Spleen (tissue), 7 donors: ENCODE results near the gene FAM219A.

ENCODE experiments used
- CTCF ChIP-seq, 11 experiments: fragments of 200-600 bp in 7 of 11; fragments of 450-650 bp in 4 of 11; sonication (generic) in 4 of 11; IDR thresholded peaks in 8 of 11; conservative IDR thresholded peaks in 3 of 11; 1 replicate in 7 of 11; 2 replicates in 4 of 11; pipeline versions ENCODE4 v1.4.0 to v1.8.0; 2016 to 2021; ENCODE audit warnings: antibody characterized with exemption in 11 of 11, inconsistent platforms in 4 of 11, mild to moderate bottlenecking in 1 of 11
- POLR2A ChIP-seq, 3 donors: fragments of 450-650 bp; IDR thresholded peaks; one replicate each; pipeline ENCODE4 v1.5.1; 2017; ENCODE audit warnings: antibody characterized with exemption in 3 of 3, mild to moderate bottlenecking in 1 of 3
- POLR2AphosphoS5 ChIP-seq, 3 donors: sonication (generic); formaldehyde crosslinking; IDR thresholded peaks; one replicate each; pipeline ENCODE4 v1.5.1; 2017; ENCODE audit warnings: antibody characterized with exemption in 3 of 3
- donor health status: DM: no; HTN: no; CAD: no; lungs with moderate emphysema.
- donor health status: DM: no; HTN: no; CAD: no.
- donor health status: DM: no; HTN: no; CAD: no.

GRCh38 chr9:34380034-34380510 lies 78.3 kb downstream of the FAM219A start:
- TF ChIP-seq CTCF (IDR thresholded peaks at IDR 0.05 in 8 of 11, conservative IDR thresholded peaks at IDR 0.05 in 3 of 11) = no peak
- TF ChIP-seq POLR2A (IDR thresholded peaks at IDR 0.05) = no peak
- no peak for TF ChIP-seq POLR2AphosphoS5 (IDR thresholded peaks at IDR 0.05)
